ENCODE data around the gene EGFL7. TPM values are rescaled to one million over a fixed set of nuclear protein-coding genes. Genes with fewer than 3 reads are reported as not detected.

EGFL7 gene
- total and polyA plus RNA-seq, 2 of the 13 experiments (the other 11 are each of a cell fraction or from before 2014, with no cell fraction given): 0.20 to 5.1 TPM

DNA sequence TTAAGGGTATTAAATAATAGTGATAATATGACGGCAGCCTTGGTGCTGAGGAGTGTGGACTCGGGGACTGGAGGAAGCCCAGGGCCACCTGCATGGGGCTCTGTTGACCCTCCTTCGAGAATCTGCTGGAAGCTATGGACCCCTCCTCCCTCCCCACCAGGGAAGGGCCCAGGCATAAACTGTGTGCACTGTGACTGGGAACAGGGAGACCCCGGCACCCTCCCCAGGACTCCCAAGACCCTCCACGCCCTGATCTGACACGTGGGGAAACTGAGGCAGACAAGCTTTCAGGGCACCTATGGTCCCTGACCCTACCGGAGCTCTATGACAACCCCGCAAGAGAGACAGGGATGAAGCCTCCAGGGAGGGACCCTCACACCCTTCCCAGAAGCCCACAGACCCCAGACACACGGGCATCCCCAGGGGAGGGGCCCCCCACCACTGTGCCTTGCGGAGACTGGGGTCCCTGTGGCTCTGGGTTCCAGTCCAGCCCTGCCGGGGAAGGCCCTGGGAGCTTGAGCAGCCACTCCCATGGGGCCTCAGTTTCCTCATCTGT is 6.5 kb upstream of the EGFL7 start:
- in situ Hi-C loops (cut with HindIII; ENCODE audit: extremely low pct_ligation_motif_present, low pct_unique_long_range_greater_than_20kb): no loop called here
- BruUV-seq (replicated peaks): no TSS peak
- CTCF ChIA-PET (ENCODE audit: low intra/inter-chr PET ratio, low total read pairs): no interaction called here
- ATAC-seq (no peak), DNase-seq (ENCODE audit: low spot score) (no peak), FAIRE-seq (no peak)
- Histone ChIP-seq H3K9ac (ENCODE audit: insufficient read depth, low read depth, low read length) (no peak overlapping the region), H3K36me3 (replicated peaks in 1 of 2; ENCODE audit: control insufficient read depth in 1 of 2, insufficient read depth in 2 of 2, low read length in 2 of 2) (no peaks in the 10 kb centered on the region), H3K4me1 (ENCODE audit: insufficient read depth, low read length) (peaks cover 28% of the 10 kb centered on the region), H3K79me2 (ENCODE audit: insufficient read depth, low read length) (no peaks in the 10 kb centered on the region), H3K27ac (ENCODE audit: extremely low read length, insufficient read depth, low read length) (no peak overlapping the region), H3K27me3 (ENCODE audit: control insufficient read depth in 1 of 2, insufficient read depth in 2 of 2, low read length in 2 of 2) (peaks cover 41 to 85% of the 10 kb centered on the region in 2 experiments), H3K9me3 (ENCODE audit: low read length) (no peaks in the 10 kb centered on the region), H3K4me2 (ENCODE audit: low read depth, low read length) (peak overlapping the region; percentile 65), H4K20me1 (ENCODE audit: insufficient read depth, low read length) (no peaks in the 10 kb centered on the region), H3K4me3 (replicated peaks in 1 of 3; ENCODE audit: insufficient read depth in 1 of 3, low read depth in 2 of 3, low read length in 3 of 3) (0 out of 6 replicates have a peak overlapping the region, but pooled peaks of 1 of the 3 experiments have one; percentile 58), H2AFZ (ENCODE audit: low read length) (no peak overlapping the region)
- POLR2A ChIA-PET: no interaction called here
- intact Hi-C loops (cut with micrococcal nuclease; ENCODE audit: unreplicated experiment): no loop called here
- no peak for TF ChIP-seq MXD1 (CRISPR knock-in tag; IDR thresholded peaks at IDR 0.05)
- no peak for TF ChIP-seq ADNP (CRISPR knock-in tag; IDR thresholded peaks at IDR 0.05)
- TF ChIP-seq ELF4 (CRISPR knock-in tag; IDR thresholded peaks at IDR 0.05; ENCODE audit: borderline replicate concordance): no peak
- TF ChIP-seq TRIM24 (CRISPR knock-in tag; IDR thresholded peaks at IDR 0.05): no peak
- no peak for TF ChIP-seq GATA4 (IDR thresholded peaks at IDR 0.05; ENCODE audit: borderline replicate concordance, low read depth)
- no peak for TF ChIP-seq ZNF138 (CRISPR knock-in tag; IDR thresholded peaks at IDR 0.05; ENCODE audit: low read depth)
- no peak for TF ChIP-seq FLYWCH1 (CRISPR knock-in tag; IDR thresholded peaks at IDR 0.05)
- TF ChIP-seq ZBTB7A (CRISPR knock-in tag; IDR thresholded peaks at IDR 0.05): no peak
- no peak for TF ChIP-seq ETV5 (CRISPR knock-in tag; IDR thresholded peaks at IDR 0.05; ENCODE audit: borderline replicate concordance)
- TF ChIP-seq HOXD1 (CRISPR knock-in tag; IDR thresholded peaks at IDR 0.05): no peak
- TF ChIP-seq STAG1 (CRISPR knock-in tag; IDR thresholded peaks at IDR 0.05): no peak
- no peak for TF ChIP-seq SNRNP70 (IDR thresholded peaks at IDR 0.05; ENCODE audit: low read depth, low read length)
- TF ChIP-seq ZNF768 (CRISPR knock-in tag; IDR thresholded peaks at IDR 0.05): no peak
- no peak for TF ChIP-seq ESRRA (CRISPR knock-in tag; IDR thresholded peaks at IDR 0.05; ENCODE audit: low read depth)
- no peak for TF ChIP-seq ZNF552 (CRISPR knock-in tag; IDR thresholded peaks at IDR 0.05; ENCODE audit: borderline replicate concordance)
- TF ChIP-seq PBX2 (CRISPR knock-in tag; IDR thresholded peaks at IDR 0.05): no peak
- no peak for TF ChIP-seq ZNF7 (CRISPR knock-in tag; IDR thresholded peaks at IDR 0.05)
- 20% methylated on average over 3 of the region's 11 CpGs for WGBS (ENCODE audit: low lambda C conversion rate)

All from HepG2 (cell line).